ENCODE measurements around the gene TLK1.
A peak's percentile ranks its signal among the peaks of the same experiment; 100 is the strongest.

TLK1 gene

GRCh38 chr2:170975127-170975942, 185.4 kb downstream of the TLK1 start:
- no peak overlapping the region for H3K4me3 Mint-ChIP-seq
- intact Hi-C loops (cut with micrococcal nuclease) = loop anchor here (10.0 kb wide), 1 partner anchor 179 kb away; no protein-coding TSS in a partner anchor
- H3K9me3 Mint-ChIP-seq = no peaks in the 10 kb centered on the region
- peaks cover 14% of the 10 kb centered on the region for H3K4me1 Mint-ChIP-seq (ENCODE audit: low read depth)
- no peaks in the 10 kb centered on the region for H3K36me3 Mint-ChIP-seq (ENCODE audit: low read depth)
- H3K27me3 Mint-ChIP-seq = peaks cover 22% of the 10 kb centered on the region
- no peak overlapping the region for H3K27ac Mint-ChIP-seq

GRCh38 chr2:170974304-170974993, 186.2 kb downstream of the TLK1 start:
- H3K9me3 Mint-ChIP-seq = no peaks in the 10 kb centered on the region
- H3K36me3 Mint-ChIP-seq (ENCODE audit: low read depth) = no peaks in the 10 kb centered on the region
- H3K4me1 Mint-ChIP-seq (ENCODE audit: low read depth) = peaks cover 14% of the 10 kb centered on the region
- H3K4me3 Mint-ChIP-seq = peak overlapping the region; percentile 74
- peak overlapping the region; percentile 41 for H3K27ac Mint-ChIP-seq
- intact Hi-C loops (cut with micrococcal nuclease) = loop anchor here (5.0 to 10.0 kb wide), 2 partner anchors 180 to 458 kb away; partner anchors contain the start of genes DCAF17 and METTL8
- peaks cover 22% of the 10 kb centered on the region for H3K27me3 Mint-ChIP-seq

- Mint-ChIP-seq H3K27me3 (peaks cover 22% of the 10 kb centered on the region), H3K36me3 (ENCODE audit: low read depth) (no peaks in the 10 kb centered on the region), H3K27ac (peak overlapping the region; percentile 41), H3K4me3 (peak overlapping the region; percentile 74), H3K9me3 (no peaks in the 10 kb centered on the region), H3K4me1 (ENCODE audit: low read depth) (peaks cover 14% of the 10 kb centered on the region)
- intact Hi-C loops (cut with micrococcal nuclease) = loop anchor here (1.0 to 10.0 kb wide), 3 partner anchors 181 to 459 kb away; partner anchors contain the start of genes DCAF17 and METTL8
Measured at GRCh38 chr2:170973492-170974303, 187.0 kb downstream of the TLK1 start.

- Mint-ChIP-seq H3K27ac (peak overlapping the region; percentile 41), H3K36me3 (ENCODE audit: low read depth) (peaks cover 5% of the 10 kb centered on the region), H3K9me3 (no peaks in the 10 kb centered on the region), H3K4me1 (ENCODE audit: low read depth) (peaks cover 14% of the 10 kb centered on the region), H3K27me3 (peaks cover 22% of the 10 kb centered on the region), H3K4me3 (peak overlapping the region; percentile 74)
- intact Hi-C loops (cut with micrococcal nuclease) = loop anchor here (1.0 to 10.0 kb wide), 3 partner anchors 182 to 459 kb away; partner anchors contain the start of genes DCAF17 and METTL8
Measured at GRCh38 chr2:170973225-170973491, 187.5 kb downstream of the TLK1 start.

- Mint-ChIP-seq H3K9me3 (no peaks in the 10 kb centered on the region), H3K27ac (no peak overlapping the region), H3K27me3 (peaks cover 22% of the 10 kb centered on the region), H3K36me3 (ENCODE audit: low read depth) (peaks cover 11% of the 10 kb centered on the region), H3K4me1 (ENCODE audit: low read depth) (peaks cover 14% of the 10 kb centered on the region), H3K4me3 (peak overlapping the region; percentile 74)
- intact Hi-C loops (cut with micrococcal nuclease) = loop anchor here (1.0 to 10.0 kb wide), 3 partner anchors 182 to 460 kb away; partner anchors contain the start of genes DCAF17 and METTL8
Measured at GRCh38 chr2:170972296-170973224, 188.1 kb downstream of the TLK1 start.

- Mint-ChIP-seq H3K9me3 (no peaks in the 10 kb centered on the region), H3K4me3 (no peak overlapping the region), H3K27me3 (peaks cover 22% of the 10 kb centered on the region), H3K4me1 (ENCODE audit: low read depth) (peaks cover 14% of the 10 kb centered on the region), H3K27ac (no peak overlapping the region), H3K36me3 (ENCODE audit: low read depth) (peaks cover 26% of the 10 kb centered on the region)
- intact Hi-C loops (cut with micrococcal nuclease) = loop anchor here (5.0 to 10.0 kb wide), 2 partner anchors 184 to 461 kb away; partner anchors contain the start of genes DCAF17 and METTL8
Measured at GRCh38 chr2:170971071-170971470, 189.6 kb downstream of the TLK1 start.

- peaks cover 17% of the 10 kb centered on the region for H3K27me3 Mint-ChIP-seq
- no peak overlapping the region for H3K27ac Mint-ChIP-seq
Measured at GRCh38 chr2:170969872-170970496, 190.7 kb downstream of the TLK1 start.

GRCh38 chr2:170969030-170969429, 191.7 kb downstream of the TLK1 start:
- H3K4me3 Mint-ChIP-seq = no peak overlapping the region
- intact Hi-C loops (cut with micrococcal nuclease) = no loop called here
- H3K27ac Mint-ChIP-seq = no peak overlapping the region

More at GRCh38 chr2:170969872-170970496, 190.7 kb downstream of the TLK1 start:
- Mint-ChIP-seq H3K36me3 (ENCODE audit: low read depth) (peaks cover 37% of the 10 kb centered on the region), H3K9me3 (no peaks in the 10 kb centered on the region), H3K4me1 (ENCODE audit: low read depth) (peaks cover 14% of the 10 kb centered on the region), H3K4me3 (no peak overlapping the region)
- intact Hi-C loops (cut with micrococcal nuclease) = loop anchor here (5.0 to 10.0 kb wide), 2 partner anchors 185 to 462 kb away; partner anchors contain the start of genes DCAF17 and METTL8

GRCh38 chr2:170968205-170969003, 192.3 kb downstream of the TLK1 start:
- Mint-ChIP-seq H3K27ac (no peak overlapping the region), H3K27me3 (peaks cover 5% of the 10 kb centered on the region), H3K4me1 (ENCODE audit: low read depth) (peaks cover 7% of the 10 kb centered on the region), H3K4me3 (no peak overlapping the region), H3K36me3 (ENCODE audit: low read depth) (peaks cover 53% of the 10 kb centered on the region), H3K9me3 (no peaks in the 10 kb centered on the region)
- intact Hi-C loops (cut with micrococcal nuclease) = no loop called here

More at GRCh38 chr2:170969030-170969429, 191.7 kb downstream of the TLK1 start:
- H3K4me1 Mint-ChIP-seq (ENCODE audit: low read depth) = peaks cover 9% of the 10 kb centered on the region
- H3K9me3 Mint-ChIP-seq = no peaks in the 10 kb centered on the region
- peaks cover 47% of the 10 kb centered on the region for H3K36me3 Mint-ChIP-seq (ENCODE audit: low read depth)
- H3K27me3 Mint-ChIP-seq = peaks cover 7% of the 10 kb centered on the region

GRCh38 chr2:170967553-170967952, 193.1 kb downstream of the TLK1 start:
- peaks cover 61% of the 10 kb centered on the region for H3K36me3 Mint-ChIP-seq (ENCODE audit: low read depth)
- H3K27me3 Mint-ChIP-seq = peaks cover 2% of the 10 kb centered on the region
- no peak overlapping the region for H3K4me3 Mint-ChIP-seq
- H3K4me1 Mint-ChIP-seq (ENCODE audit: low read depth) = no peaks in the 10 kb centered on the region
- no peak overlapping the region for H3K27ac Mint-ChIP-seq
- intact Hi-C loops (cut with micrococcal nuclease) = no loop called here
- H3K9me3 Mint-ChIP-seq = no peaks in the 10 kb centered on the region

GRCh38 chr2:170966648-170967396, 193.9 kb downstream of the TLK1 start:
- Mint-ChIP-seq H3K4me1 (ENCODE audit: low read depth) (no peaks in the 10 kb centered on the region), H3K9me3 (no peaks in the 10 kb centered on the region), H3K36me3 (ENCODE audit: low read depth) (peaks cover 69% of the 10 kb centered on the region), H3K4me3 (no peak overlapping the region), H3K27ac (no peak overlapping the region), H3K27me3 (no peaks in the 10 kb centered on the region)
- intact Hi-C loops (cut with micrococcal nuclease) = no loop called here

Data from dendritic cell treated with granulocyte-macrophage colony-stimulating factor and Interleukin-4, amounts not matched to agents 40 ng/mL and 50 ng/mL, for 4 days (primary cell).